PC-3 (cell line): ENCODE results near the gene TCHHL1. TPM values are rescaled to one million over a fixed set of nuclear protein-coding genes. Genes with fewer than 3 reads are reported as not detected.

ENCODE experiments used
- ATAC-seq: fragments of 200-7000 bp; cut with Tn5 transposase; 2 replicates; pipeline ENCODE4 v1.9.1; 2020; ENCODE audit warnings: mild to moderate bottlenecking, moderate library complexity
- BruUV-seq: library from RNA; stranded (reverse); fragments of 400-500 nt; replicated peaks from 2 replicates; lab custom pipeline; 2021; lab: Mats Ljungman, UMichigan
- CTCF ChIA-PET: fragments of 300-600 bp; sonication (Branson Sonifier 250); formaldehyde crosslinking; loops from one replicate; lab custom pipeline; 2022; ENCODE audit warnings: antibody characterized with exemption; lab: Charles Lee
- POLR2A ChIA-PET: fragments of 300-600 bp; sonication (Branson Sonifier 250); formaldehyde crosslinking; loops from one replicate; lab custom pipeline; 2022; ENCODE audit warnings: antibody characterized with exemption; ENCODE audit not compliant: unreplicated experiment; lab: Charles Lee
- DNase-seq: peaks from one replicate; pipeline ENCODE4 v3.0.0-alpha.2; 2015
- H2AFZ ChIP-seq: fragments of 300-600 bp; sonication (generic); 2 replicates; pipeline ENCODE4 v1.6.0; 2016; ENCODE audit warnings: antibody characterized with exemption, low read length
- H3F3A ChIP-seq: fragments of 300-600 bp; sonication (generic); one replicate; pipeline ENCODE4 v1.6.0; 2017; ENCODE audit warnings: antibody characterized with exemption, low read length, control low read depth, mild to moderate bottlenecking; ENCODE audit not compliant: unreplicated experiment
- H3K27ac ChIP-seq: fragments of 300-600 bp; sonication (generic); 2 replicates; pipeline ENCODE4 v1.5.1; 2016; ENCODE audit warnings: mild to moderate bottlenecking, low read length
- H3K27me3 ChIP-seq: fragments of 300-600 bp; sonication (generic); 2 replicates; pipeline ENCODE4 v1.6.1; 2016; ENCODE audit warnings: low read length, mixed read lengths
- H3K36me3 ChIP-seq: fragments of 300-600 bp; sonication (generic); 2 replicates; pipeline ENCODE4 v1.6.1; 2016; ENCODE audit warnings: low read depth, mixed run types, low read length, mixed read lengths
- H3K4me1 ChIP-seq: fragments of 300-600 bp; sonication (generic); 2 replicates; pipeline ENCODE4 v1.5.1; 2016; ENCODE audit warnings: low read length; ENCODE audit not compliant: insufficient read depth
- H3K4me2 ChIP-seq: fragments of 300-600 bp; sonication (generic); 2 replicates; pipeline ENCODE4 v1.6.0; 2016; ENCODE audit warnings: low read length
- H3K4me3 ChIP-seq: fragments of 300-600 bp; sonication (generic); 2 replicates; pipeline ENCODE4 v1.5.1; 2016; ENCODE audit warnings: mild to moderate bottlenecking, low read length, mixed read lengths
- H3K79me2 ChIP-seq: fragments of 300-600 bp; sonication (generic); 2 replicates; pipeline ENCODE4 v1.6.1; 2017; ENCODE audit warnings: low read length, mixed read lengths
- H3K9ac ChIP-seq: fragments of 300-600 bp; sonication (generic); 2 replicates; pipeline ENCODE4 v1.6.0; 2016; ENCODE audit warnings: mild to moderate bottlenecking, low read length
- H3K9me2 ChIP-seq: fragments of 300-600 bp; sonication (generic); replicated peaks from 2 replicates; pipeline ENCODE4 v1.6.1; 2016; ENCODE audit warnings: mixed run types, low read length, mixed read lengths
- H3K9me3 ChIP-seq: fragments of 300-600 bp; sonication (generic); 2 replicates; pipeline ENCODE4 v1.6.1; 2016; ENCODE audit warnings: low read length, mixed read lengths
- H4K20me1 ChIP-seq: fragments of 300-600 bp; sonication (generic); 2 replicates; pipeline ENCODE4 v1.6.1; 2016; ENCODE audit warnings: low read length, mixed read lengths
- EZH2 ChIP-seq: fragments of 300-600 bp; sonication (generic); IDR thresholded peaks from one replicate; pipeline ENCODE4 v1.6.1; 2017; ENCODE audit warnings: antibody characterized with exemption, mild to moderate bottlenecking, low read length; ENCODE audit not compliant: unreplicated experiment
- EZH2phosphoT487 ChIP-seq: fragments of 300-600 bp; sonication (generic); IDR thresholded peaks from 2 replicates; pipeline ENCODE4 v1.6.1; 2018; ENCODE audit warnings: mild to moderate bottlenecking, antibody characterized with exemption, low read length, borderline replicate concordance
- intact Hi-C: fragments of 100-400 bp; cut with micrococcal nuclease; formaldehyde crosslinking; loops from 2 replicates; pipeline ENCODE4 v1.9.0; 2023
- total RNA-seq: library from RNA; depleted of rRNA; stranded (reverse); fragments of >200 nt; gene quantifications from 2 replicates; pipeline ENCODE4 v1.2.3, GENCODE V29; 2014
- TF ChIP-seq, protein P1 (sequence below): fragments of 300-600 bp; sonication (generic); conservative IDR thresholded peaks from 2 replicates; pipeline ENCODE4 v1.5.1; 2017; ENCODE audit warnings: antibody characterized with exemption, low read depth, mild to moderate bottlenecking, low read length

TCHHL1 gene
- total RNA-seq, 1 experiment from 2014 or later, result not detected

GRCh38 chr1:152111515-152111968 is 22.7 kb upstream of the TCHHL1 start:
- peak overlapping the region; percentile 95 for H3K4me2 ChIP-seq
- ATAC-seq (no peak; the same call in 1 of the 2 replicates), DNase-seq (no peak)
- intact Hi-C loops, result no loop called here
- no peak overlapping the region for H3K9ac ChIP-seq
- no peaks in the 10 kb centered on the region for H3K79me2 ChIP-seq
- CTCF ChIA-PET, result no interaction called here
- peaks cover 98% of the 10 kb centered on the region for H3K27me3 ChIP-seq
- H4K20me1 ChIP-seq, result no peaks in the 10 kb centered on the region
- POLR2A ChIA-PET, result interaction anchor here (0.6 to 0.7 kb wide), 2 partner anchors 75 to 102 kb away, joined by 3 to 29 read pairs; partner anchors contain the start of gene S100A11
- no peak overlapping the region for H3K27ac ChIP-seq
- H2AFZ ChIP-seq, result peak overlapping the region; percentile 91
- no peaks in the 10 kb centered on the region for H3K9me2 ChIP-seq
- BruUV-seq, result no TSS peak
- peak overlapping the region; percentile 71 for H3K4me3 ChIP-seq
- no peaks in the 10 kb centered on the region for H3F3A ChIP-seq
- no peak for TF ChIP-seq EZH2
- peak; percentile 46 for TF ChIP-seq EZH2phosphoT487
- H3K36me3 ChIP-seq, result no peaks in the 10 kb centered on the region
- no peaks in the 10 kb centered on the region for H3K9me3 ChIP-seq
- H3K4me1 ChIP-seq, result peaks cover 42% of the 10 kb centered on the region

DNA sequence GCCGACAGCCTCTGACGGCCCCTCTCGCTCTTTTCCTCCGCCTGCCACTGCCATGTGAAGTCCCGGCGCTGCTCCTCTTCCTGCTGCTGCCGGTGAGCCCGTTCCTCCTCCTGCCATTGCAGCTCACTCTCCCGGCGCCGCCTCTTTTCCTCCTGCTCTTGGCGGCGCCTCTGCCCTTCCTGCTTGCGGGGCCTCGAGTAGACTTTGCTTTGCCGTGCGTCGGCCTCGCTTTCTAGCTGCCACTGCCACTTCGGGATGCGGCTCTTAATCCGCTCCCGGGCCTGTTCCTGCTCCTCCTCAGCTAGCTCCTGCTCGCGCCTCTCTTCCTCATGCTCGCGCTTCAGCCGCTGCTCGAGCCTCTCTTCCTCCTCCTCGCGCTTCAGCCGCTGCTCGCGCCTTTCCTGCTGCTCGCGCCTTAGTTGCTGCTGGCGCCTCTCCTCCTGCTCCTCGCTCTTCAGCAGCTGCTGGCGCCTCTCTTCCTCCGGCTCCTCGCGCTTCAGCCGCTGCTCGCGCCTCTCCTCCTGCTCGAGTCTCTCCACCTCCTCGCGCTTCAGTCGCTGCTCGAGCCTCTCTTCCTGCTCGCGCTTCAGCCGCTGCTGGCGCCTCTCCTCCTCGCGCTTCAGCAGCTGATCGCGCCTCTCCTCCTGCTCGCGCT is 22.1 kb upstream of the TCHHL1 start:
- H3K27me3 ChIP-seq, result peaks cover 98% of the 10 kb centered on the region
- no peaks in the 10 kb centered on the region for H3K9me2 ChIP-seq
- peaks cover 42% of the 10 kb centered on the region for H3K4me1 ChIP-seq
- no peaks in the 10 kb centered on the region for H3K79me2 ChIP-seq
- ChIA-PET CTCF (interaction anchor here (0.8 to 1.1 kb wide), 2 partner anchors 75 to 78 kb away, joined by 3 read pairs; no protein-coding TSS in a partner anchor), POLR2A (interaction anchor here (0.6 to 0.7 kb wide), 3 partner anchors 29 to 101 kb away, joined by 3 to 29 read pairs (median 5); partner anchors contain the start of gene S100A11)
- no peaks in the 10 kb centered on the region for H3K9me3 ChIP-seq
- no peak overlapping the region for H3K27ac ChIP-seq
- H4K20me1 ChIP-seq, result no peaks in the 10 kb centered on the region
- BruUV-seq, result no TSS peak
- H3K9ac ChIP-seq, result no peak overlapping the region
- ATAC-seq, result peak; percentile 61
- H2AFZ ChIP-seq, result peak overlapping the region; percentile 91
- TF ChIP-seq, protein P1, sequence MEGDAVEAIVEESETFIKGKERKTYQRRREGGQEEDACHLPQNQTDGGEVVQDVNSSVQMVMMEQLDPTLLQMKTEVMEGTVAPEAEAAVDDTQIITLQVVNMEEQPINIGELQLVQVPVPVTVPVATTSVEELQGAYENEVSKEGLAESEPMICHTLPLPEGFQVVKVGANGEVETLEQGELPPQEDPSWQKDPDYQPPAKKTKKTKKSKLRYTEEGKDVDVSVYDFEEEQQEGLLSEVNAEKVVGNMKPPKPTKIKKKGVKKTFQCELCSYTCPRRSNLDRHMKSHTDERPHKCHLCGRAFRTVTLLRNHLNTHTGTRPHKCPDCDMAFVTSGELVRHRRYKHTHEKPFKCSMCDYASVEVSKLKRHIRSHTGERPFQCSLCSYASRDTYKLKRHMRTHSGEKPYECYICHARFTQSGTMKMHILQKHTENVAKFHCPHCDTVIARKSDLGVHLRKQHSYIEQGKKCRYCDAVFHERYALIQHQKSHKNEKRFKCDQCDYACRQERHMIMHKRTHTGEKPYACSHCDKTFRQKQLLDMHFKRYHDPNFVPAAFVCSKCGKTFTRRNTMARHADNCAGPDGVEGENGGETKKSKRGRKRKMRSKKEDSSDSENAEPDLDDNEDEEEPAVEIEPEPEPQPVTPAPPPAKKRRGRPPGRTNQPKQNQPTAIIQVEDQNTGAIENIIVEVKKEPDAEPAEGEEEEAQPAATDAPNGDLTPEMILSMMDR, result no peak
- TF ChIP-seq EZH2 (no peak), EZH2phosphoT487 (no peak)
- H3F3A ChIP-seq, result no peaks in the 10 kb centered on the region
- H3K4me3 ChIP-seq, result peak overlapping the region; percentile 71
- DNase-seq, result peak; percentile 50
- H3K4me2 ChIP-seq, result peak overlapping the region; percentile 95
- H3K36me3 ChIP-seq, result no peaks in the 10 kb centered on the region
- intact Hi-C loops, result no loop called here

DNA sequence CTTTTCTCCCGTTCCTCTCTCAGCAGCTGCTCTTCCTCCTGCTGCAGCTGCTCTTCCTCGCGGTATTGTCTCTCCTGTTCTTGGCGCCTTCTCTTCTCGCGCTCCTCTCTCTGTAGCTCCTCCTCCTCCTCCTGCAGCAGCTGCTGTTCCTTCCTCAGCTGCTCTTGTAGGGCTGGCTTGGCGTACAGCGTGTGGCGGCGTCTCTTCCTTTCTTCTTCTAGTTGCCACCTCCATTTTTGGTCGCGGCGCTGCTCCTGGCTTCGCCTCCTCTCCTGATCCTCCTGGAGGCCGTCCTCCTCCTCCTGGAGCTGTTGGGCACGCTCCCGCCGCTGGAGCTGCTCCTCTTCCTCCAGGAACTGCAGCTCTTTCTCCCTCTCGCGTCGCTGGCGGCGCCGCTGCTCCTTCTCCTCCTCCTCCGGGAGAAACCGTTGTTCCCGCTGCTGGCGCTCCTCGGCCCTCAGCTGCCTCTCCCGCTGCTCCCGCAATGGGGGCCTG is 21.5 kb upstream of the TCHHL1 start:
- CTCF ChIA-PET, result interaction anchor here (0.7 to 1.1 kb wide), 4 partner anchors 75 to 1439 kb away, joined by 3 to 4 read pairs (median 4); no protein-coding TSS in a partner anchor
- H3K27ac ChIP-seq, result no peak overlapping the region
- H4K20me1 ChIP-seq, result no peaks in the 10 kb centered on the region
- intact Hi-C loops, result no loop called here
- no peaks in the 10 kb centered on the region for H3K9me2 ChIP-seq
- POLR2A ChIA-PET, result interaction anchor here (0.6 kb wide), 2 partner anchors 29 to 118 kb away, joined by 5 to 6 read pairs; no protein-coding TSS in a partner anchor
- H3K27me3 ChIP-seq, result peaks cover 98% of the 10 kb centered on the region
- H3K36me3 ChIP-seq, result no peaks in the 10 kb centered on the region
- H3F3A ChIP-seq, result no peaks in the 10 kb centered on the region
- peak overlapping the region; percentile 95 for H3K4me2 ChIP-seq
- peak overlapping the region; percentile 91 for H2AFZ ChIP-seq
- H3K4me1 ChIP-seq, result peaks cover 42% of the 10 kb centered on the region
- H3K9ac ChIP-seq, result no peak overlapping the region
- DNase-seq, result peak; percentile 49
- no peaks in the 10 kb centered on the region for H3K79me2 ChIP-seq
- H3K4me3 ChIP-seq, result peak overlapping the region; percentile 71
- peak; percentile 49 for ATAC-seq
- TF ChIP-seq, protein P1, result no peak
- TF ChIP-seq EZH2, result no peak
- no peak for TF ChIP-seq EZH2phosphoT487
- no TSS peak for BruUV-seq
- H3K9me3 ChIP-seq, result no peaks in the 10 kb centered on the region
